ENCODE measurements around the gene TCF7L2. TPM values are rescaled to one million over a fixed set of nuclear protein-coding genes. Genes with fewer than 3 reads are reported as not detected.

Gene TCF7L2
- total RNA-seq, 1 donor from 2014 or later: 36.8 TPM

DNA sequence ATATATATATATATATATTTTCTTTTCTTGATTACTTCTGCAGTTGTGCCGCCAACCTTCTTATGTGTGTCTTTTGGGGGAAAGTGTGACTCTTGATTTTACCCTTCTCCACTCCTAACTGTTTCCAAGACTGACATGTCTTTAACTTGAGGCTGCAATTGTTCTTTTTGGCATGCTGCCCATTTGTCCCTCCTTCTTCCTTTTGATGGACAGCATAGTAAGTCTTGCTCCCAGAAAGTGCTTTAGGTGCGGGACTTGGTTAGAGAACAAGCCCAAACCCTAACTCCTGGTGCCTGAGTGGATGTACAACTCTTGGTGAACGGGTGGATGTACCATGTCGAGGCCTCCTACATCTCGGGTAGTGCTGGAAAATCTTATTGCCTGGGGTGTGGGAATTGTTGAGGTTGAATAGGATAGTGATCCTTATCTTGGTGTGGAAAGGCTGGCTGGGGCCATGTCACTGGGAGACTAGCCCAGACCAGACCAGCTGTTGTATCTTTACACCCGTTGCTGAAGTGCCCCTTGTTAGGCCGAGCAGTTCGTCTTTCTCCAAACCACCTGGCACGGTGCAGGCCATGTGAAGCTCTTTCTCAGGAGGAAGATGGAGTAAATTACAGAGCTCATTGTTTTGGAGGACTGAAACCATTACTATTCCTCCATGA lies 16.3 kb downstream of the TCF7L2 start:
- no peak for DNase-seq

DNA sequence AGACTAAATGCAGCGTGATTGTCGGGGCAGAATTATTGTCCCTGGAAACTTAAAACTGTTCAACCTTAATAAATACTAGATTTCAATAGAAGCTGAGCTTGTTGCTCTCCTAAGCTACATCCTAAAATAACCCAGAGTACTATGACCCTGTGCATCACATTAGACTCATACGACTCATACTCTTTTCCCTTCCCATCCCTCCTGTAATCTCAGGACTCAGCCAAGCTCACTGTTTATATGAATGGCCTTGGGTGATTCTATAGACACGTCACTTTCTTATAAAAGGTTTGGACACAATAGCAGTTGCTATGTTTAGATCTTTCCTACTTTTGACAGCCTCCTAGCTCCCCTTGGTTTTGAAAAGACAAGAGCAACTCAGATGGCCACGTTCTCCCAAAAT lies 17.2 kb downstream of the TCF7L2 start:
- no peak for DNase-seq

DNA sequence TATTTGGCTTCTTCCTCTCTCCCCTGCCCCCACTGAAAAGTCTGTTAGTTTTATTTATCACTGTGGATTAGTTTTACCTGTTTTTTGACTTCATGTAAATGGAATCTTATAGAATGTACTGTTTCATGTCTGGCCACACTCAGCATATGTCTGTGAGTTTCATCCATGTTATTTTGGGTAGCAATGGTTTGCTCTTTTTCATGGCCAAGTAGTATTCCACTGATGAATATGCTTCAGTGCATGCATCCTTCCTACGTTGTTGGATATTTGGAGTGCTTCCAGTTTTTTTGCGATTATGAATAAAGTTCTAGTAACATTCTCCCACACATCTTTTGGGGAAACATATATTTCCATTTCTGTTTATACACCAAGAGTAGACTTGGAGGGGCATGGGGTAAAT lies 19.1 kb downstream of the TCF7L2 start:
- DNase-seq: no peak

DNA sequence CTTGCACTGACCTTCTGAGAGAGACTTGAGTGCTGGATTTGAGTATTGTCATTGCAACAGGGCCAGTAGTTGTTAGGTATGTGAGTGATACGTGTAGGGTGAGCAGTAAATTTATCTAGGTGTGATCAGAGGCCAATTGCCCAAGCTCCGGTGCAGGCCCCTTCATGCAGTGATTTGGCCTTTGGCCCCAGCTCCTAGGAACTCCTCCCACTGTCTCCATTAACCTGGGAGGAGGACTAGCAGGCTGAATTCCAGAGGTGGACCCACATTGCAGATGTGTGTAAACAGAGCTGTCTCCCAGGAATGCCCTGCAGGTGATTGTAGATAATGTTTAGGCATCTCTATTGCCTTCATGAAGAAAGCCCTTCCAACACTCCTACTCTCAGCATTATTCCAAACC lies 19.5 kb downstream of the TCF7L2 start:
- DNase-seq: no peak

DNA sequence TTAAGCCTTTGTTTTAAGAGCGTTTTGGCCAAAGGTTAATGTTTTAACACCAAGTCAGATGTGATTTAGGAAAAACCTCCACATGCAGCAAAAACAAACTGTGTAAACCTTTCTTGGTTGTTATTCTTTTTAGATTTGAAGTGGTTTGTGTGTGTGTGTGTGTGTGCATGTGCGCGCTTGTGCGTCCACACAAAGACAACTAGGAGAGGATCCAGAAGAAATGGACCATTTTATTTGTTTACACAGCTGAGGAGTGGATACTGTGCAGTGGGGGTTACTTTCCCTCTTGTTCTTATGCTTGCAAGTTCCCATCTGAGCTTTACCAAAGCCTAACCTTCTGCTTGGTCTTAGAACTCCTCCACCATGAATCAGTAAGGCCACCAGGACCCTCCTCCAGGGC lies 20.0 kb downstream of the TCF7L2 start:
- no peak for DNase-seq

DNA sequence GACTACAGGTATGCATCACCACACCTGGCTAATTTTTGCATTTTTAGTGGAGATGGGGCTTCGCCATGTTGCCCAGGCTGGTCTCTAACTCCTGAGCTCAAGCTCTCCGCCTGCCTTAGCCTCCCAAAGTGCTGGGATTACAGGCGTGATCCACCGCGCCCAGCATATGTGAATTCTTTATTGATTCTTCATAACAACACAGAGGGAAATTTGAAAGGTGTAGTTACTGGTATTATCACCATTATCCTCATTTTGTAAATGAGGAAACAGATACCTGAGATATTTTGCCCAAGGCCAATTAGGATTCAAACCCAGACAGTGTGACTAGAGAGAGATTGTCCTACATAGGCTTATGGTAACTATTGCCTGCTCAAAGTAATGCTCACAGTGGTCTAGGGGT lies 22.6 kb downstream of the TCF7L2 start:
- no peak for DNase-seq

DNA sequence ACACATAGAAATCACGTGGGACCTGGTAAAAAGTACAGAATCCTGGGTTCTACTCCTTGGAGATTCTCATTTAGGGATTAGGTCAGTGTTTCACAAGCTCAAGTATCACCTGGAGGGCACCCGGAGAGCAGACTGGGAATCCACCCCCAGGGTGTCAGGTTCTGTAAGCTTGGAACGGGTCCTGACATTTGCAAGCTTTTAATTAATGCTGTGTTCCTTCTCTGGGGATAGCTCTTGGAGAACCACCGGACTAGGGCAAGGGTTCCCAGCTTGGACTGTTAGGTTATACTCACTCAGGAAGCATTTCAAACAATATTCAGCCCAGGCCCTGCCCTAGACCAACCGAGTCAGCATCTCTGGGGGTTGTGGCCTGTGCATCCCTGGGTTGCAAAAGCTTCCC lies 23.0 kb downstream of the TCF7L2 start:
- no peak for DNase-seq

DNA sequence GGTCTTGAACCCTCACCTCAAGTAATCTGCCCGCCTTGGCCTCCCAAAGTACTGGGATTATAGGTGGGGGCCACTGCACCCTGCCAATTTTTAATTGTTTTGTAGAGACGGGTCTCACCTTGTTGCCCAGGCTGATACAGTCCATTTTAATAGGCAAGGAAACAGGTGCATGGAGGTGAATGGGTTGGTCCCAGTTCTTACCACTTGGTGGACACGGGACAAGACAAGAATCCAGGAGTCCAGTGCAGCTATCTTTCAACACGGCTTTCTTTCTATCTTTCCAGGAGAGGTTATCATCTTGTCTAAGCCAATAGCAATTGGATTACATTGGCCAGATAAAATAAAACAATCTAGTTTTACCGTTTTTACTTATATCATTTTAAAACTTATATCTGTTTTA lies 23.8 kb downstream of the TCF7L2 start:
- no peak for DNase-seq

DNA sequence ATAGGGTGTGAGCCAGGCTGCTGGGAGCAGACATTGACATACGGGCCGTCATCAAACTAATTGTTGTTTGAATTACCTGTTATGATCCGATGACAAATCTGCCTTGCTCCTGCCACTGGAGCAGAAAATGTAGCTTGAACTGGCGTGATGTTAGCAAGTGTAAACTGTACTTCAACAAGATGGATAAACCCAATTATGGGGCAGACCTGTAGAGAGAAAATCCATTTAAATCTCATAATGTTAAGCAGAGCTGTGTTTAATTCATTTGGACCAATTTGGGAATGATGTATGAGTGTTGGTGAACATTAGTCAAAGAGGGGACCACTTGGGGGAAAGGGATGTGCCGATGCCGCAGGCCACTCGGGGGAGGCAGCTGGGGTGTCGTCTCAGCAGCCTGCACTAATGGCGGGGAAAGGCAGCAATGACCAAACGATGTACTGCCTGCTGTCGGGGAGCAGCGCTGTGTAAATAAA lies 27.4 kb downstream of the TCF7L2 start:
- DNase-seq: no peak

DNA sequence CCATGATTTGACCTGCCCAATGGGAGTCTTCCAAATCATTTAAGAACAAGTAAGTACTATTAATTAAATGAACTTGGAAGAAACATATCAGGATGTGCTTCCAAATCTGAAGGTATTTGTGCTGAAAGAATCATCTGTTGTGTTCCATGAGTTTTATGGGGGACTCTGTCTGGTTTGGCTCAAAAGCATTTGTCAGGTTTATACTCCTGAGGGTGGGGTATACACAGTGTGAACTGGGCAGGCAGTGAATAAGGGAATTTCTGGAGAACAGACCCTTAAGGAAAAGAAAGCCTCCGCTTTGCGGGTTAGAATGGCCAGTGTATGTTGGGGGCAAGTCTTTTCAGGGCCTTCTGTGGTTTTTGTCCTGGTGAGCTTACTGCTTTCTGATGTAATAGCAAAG lies 29.9 kb downstream of the TCF7L2 start:
- no peak for DNase-seq

DNA sequence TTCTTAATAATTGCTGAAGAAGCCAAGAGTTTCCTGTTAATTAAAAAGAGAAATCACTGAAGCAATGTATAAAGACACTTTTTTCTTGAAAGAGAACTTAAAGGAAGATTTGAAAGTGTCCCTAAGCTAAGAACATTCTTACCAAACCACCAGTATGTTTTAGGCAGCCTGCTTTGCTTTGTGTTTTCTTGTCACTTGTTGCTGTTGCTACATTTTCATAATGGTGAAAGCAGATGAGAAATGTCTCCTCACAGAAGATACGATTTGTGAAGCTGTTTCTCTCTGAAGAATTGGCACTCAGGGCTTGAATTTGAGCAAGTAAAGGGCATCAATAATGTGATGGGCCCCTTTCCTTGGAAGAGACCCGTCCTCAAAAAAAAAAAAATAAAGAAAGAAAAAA lies 30.9 kb downstream of the TCF7L2 start:
- no peak for DNase-seq

DNA sequence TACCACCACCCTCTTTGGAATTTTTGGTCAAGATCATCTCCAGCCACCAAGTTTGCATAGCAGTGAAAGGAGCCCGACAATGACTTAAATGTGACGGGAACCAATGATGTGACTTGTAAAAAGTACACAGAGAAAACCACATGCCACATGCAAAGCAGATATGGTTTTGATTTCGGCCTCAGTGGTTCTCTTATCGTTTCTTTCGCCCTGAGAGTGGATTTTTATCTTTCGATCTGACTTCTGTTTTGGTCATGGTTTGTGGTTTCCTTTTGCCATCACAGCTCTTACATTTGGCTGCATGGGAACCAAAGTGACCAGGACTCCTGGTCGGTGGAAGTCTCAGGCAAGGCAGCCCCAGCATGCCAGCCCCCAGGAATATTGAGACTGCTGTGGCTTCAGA lies 31.5 kb downstream of the TCF7L2 start:
- no peak for DNase-seq

DNA sequence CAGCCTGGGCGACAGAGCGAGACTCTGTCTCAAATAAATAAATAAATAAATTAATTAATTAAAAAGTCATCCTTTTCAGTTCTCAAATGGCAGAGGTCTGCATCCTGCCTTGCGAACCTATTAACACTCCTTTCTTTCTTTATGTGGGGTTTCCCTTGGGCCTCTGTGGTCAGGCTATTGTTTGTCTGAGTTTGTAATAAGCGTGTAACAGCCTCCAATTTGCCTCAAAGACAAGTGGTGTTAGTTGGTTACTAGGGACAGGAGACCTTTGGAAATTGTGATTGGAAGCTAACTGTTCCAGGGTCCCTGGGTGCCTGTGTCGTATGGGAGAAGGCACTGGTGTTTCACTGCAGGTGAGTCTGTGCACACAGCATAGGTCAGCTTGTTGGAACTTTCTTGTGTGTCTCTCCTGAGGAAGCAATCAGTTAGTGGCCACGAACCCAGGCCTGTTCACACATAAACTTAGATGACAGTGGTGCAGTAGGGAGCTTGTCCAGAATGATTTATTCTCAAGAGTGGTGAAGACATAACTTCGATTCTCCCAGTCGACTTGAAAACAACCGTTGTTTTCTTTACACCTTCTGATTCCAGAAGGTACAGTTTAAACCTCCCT lies 33.5 kb downstream of the TCF7L2 start:
- no peak for DNase-seq

DNA sequence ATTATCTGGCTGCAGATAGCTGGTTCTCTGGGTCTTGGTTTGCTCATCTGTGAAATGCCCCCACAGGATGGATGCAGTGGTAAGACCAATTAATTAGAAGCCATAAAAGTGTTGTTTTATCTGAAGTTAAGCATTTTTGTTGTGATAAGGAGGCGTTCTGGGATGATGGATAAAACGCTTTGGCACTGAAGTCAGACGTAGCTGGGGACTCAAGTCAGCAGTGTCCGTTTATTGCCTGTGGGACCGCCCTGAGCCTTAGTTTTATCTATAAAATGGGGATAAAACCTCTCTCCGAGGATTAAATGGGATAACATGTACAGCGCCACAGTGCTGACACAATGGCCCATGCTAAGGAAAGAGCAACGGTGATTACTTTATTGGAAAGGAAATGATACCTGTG lies 34.7 kb downstream of the TCF7L2 start:
- no peak for DNase-seq

DNA sequence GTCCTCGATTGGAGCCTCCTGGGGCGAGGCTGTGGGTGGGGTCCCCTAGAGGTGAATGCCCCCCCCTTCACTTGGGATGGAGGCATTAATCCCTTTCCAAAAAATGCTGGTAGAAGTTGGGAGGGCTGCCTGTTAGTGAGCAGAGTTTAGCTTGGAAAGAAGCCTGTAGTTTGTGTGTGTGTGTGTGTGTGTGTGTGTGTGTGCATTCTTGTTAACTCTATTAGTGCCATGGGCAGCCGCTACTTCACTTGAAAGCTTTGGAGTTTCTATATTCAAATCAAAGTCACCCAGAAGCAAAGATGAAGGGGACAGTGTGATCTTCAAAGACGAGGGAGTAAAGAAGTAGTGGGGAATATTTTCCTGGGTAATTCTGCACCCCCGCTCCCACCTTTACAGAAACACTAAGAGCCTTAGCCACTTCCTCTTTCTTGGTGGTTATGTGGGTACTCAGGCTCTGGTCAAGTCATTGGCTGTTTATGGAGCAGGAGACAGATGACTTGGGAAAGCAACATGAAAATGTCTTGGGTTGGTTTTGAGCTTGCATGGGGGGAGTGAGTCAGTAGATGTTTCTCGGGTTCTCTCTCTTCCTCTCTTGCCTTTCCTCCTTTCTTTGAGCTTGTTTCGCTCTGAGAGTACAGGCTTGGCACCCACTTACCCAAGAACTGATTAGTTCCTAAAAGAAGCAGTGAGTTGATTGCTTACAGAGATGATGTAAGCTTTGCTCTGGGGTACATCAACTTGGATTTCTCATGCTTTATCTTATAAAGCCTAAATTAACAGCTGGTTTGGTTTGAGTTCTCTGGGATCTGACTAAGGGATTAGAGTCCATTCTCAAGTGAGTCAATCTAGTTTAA lies 35.9 kb downstream of the TCF7L2 start:
- no peak for DNase-seq

DNA sequence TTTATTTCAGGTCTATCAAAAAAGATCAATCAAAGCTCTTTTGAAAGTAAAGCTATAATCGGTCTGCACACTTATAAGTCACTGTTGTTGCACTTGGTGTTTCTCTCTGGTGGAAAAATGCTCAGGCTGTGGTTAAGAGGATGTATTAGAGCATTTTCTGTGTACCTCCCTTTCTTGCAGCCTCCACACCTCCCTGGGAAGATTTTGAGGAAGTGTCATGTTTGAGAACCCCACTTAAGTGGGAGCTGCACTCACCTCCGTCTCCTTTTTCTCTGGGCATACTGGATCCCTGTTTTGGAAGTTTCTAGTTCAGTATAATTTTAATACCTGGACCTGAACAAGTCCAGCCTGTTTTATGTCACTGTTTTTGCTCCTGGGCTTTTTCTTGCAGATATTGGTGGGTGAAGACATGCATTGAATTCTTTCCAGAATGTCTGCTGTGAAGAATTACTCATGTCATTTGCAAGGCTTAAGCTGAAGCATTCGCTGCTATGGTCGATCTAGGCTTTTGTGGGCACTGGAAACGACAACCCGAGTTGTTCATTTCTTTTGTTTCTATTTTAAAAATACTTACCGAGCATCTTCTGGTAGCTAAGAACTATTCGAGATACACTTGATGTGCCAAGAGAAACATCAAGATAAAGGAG lies 36.6 kb downstream of the TCF7L2 start:
- no peak for DNase-seq

DNA sequence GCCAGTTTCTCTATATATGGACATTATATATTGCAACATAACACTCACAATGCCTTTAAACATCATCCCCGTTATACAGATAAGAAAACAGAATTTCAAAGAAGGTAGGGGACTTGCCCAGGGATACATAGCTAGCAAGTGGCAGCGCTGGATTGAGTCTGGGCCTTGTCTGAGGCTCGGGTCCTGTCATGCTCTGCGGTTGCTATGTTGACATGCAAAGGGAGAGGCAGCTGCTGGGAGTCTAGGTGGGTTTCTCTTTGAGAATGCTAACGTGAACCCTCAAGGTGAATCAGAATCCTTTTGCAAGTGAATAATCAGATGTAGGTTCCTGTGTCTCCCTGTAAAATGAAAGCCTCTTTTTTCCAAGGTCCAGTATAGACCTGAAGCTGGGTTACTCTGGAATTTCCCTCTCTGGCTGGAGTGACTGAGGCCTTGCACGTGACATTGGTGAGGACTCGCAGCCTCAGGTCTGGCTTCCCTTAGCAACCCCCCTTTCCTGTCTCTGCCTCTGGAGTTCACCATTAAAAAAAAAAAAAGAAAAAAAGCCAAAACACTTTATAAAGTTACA lies 38.9 kb downstream of the TCF7L2 start:
- no peak for DNase-seq

DNA sequence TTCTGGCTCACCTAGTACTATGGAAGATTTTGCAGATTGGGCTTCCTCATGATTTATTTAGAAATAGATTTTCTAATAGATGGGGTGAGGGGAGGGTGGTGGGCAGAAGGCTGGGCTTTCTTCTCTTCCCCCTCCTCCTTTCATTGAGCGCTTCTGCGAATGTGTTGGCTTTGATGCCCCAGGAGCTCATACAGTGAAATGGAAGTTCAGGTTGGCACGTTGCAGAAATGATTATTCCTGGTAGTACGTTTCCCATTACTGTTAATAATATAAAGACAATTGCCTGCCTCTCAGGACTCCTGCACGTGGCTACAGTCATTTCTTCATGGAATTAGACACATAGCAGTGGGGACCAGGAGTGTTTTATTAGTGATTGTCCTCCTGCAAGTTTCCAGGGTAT lies 39.8 kb downstream of the TCF7L2 start:
- no peak for DNase-seq

DNA sequence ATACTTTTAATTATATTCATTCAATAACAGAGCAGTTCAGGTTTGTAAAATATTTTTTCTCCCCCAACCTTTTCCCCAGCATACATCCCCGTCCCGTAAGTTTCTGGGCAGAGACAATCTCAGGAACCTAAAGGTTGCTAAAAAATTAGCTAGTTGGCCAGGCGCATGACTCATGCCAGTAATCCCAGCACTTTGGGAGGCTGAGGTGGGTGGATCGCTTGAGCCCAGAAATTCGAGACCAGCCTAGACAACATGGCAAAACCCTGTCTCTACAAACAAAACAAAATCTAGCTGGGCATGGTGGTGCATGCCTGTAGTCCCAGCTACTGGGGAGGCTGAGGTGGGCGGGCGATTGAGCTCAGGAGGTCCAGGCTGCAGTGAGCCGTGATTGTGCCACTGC lies 40.2 kb downstream of the TCF7L2 start:
- no peak for DNase-seq

DNA sequence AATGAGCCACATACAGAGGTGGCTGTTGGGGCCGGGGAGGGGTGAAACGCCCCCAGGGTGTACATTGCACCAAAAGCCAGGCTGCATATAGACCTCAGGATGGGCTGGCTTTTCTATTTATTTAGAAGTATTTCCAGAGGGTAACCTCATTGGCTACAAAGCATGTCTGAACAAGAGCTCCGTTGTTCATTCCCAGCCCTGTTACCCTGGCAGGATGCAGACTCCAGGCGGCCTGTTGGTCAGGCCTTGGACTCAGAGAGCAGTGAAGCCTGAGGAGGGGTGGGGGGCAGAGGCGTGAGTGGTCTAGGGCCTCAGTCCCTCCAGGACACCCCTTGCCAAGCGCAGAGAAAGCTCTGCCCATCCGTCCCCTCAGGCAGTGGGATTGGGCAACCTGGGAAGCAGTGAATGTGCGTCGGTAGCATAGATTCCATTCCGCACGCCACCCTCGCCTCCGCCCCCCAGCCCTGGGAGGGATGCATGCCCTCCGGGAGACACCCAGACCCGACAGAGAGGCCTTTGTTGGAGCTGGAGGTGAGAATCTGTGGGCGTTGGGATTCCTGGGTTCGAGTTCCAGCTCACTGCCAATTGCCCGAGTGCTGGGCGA lies 41.9 kb downstream of the TCF7L2 start:
- DNase-seq: no peak

DNA sequence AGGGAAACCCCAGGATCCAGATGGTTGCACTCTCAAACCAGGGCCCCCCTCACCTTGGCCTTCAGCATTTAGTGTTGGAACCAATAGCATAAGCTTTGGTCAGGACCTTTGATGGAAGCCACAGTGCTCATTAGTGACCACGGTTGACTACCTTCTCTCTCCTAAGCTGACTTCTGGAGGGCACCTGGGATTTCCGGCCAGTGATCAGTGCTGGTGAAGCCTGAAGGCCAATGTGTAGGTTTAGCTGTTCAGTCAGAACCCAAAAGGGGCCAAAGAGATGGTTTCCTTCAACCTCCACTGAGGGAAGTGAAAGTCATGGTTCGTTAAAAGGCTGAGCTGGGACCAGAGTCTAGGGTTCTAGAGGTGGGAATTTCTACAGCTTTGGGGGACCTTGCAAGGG lies 46.4 kb downstream of the TCF7L2 start:
- DNase-seq: no peak

DNA sequence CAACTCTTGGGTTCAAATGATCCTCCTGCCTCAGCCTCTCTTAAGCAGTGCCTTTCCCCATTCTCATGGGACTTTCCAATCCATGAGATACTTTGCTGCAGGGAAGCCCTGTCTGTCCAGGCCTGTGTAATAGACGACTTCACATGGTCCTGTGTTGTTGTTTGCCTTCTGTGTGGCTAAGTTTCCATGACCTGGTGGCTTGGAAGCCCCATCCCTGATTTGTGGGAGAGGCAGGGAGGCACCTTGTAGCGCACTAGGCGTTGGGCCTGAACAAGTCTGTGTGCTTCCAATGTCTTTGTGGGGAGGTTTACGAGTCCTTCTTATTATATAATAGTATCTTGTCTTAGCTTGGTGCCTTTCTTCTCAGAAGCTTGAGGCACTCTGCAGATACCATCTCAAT lies 49.1 kb downstream of the TCF7L2 start:
- DNase-seq: no peak
